Mesenchymal stem cell (in vitro differentiated cells and primary cell): ENCODE data around the gene GHRHR.

ENCODE experiments used
- DNase-seq: peaks from one replicate; pipeline ENCODE4 v3.0.0-alpha.2; 2013
- H2AFZ ChIP-seq: one replicate; pipeline ENCODE4 v1.6.1; 2013; ENCODE audit warnings: low read depth, mild to moderate bottlenecking, control low read depth, inconsistent platforms, low read length, moderate library complexity
- H2AK5ac ChIP-seq: 2 replicates; pipeline ENCODE4 v1.6.1; 2013; ENCODE audit warnings: low read length, moderate library complexity, mild to moderate bottlenecking, inconsistent platforms; ENCODE audit not compliant: severe bottlenecking
- H2BK120ac ChIP-seq: one replicate; pipeline ENCODE4 v1.6.1; 2013; ENCODE audit warnings: low read depth, mild to moderate bottlenecking, inconsistent platforms, low read length, moderate library complexity
- H2BK12ac ChIP-seq, 2 experiments: one replicate each; pipeline ENCODE4 v1.6.1; 2013; ENCODE audit warnings: inconsistent platforms in 2 of 2, low read length in 2 of 2, mild to moderate bottlenecking in 2 of 2, moderate library complexity in 2 of 2, control low read depth in 1 of 2
- H2BK15ac ChIP-seq: one replicate; pipeline ENCODE4 v1.6.1; 2013; ENCODE audit warnings: mild to moderate bottlenecking, low read depth, inconsistent platforms; ENCODE audit not compliant: poor library complexity, severe bottlenecking
- H2BK5ac ChIP-seq: 2 replicates; pipeline ENCODE4 v1.6.1; 2013; ENCODE audit warnings: low read depth, mild to moderate bottlenecking, low read length, control low read depth, inconsistent platforms; ENCODE audit not compliant: poor library complexity, severe bottlenecking
- H3K14ac ChIP-seq, 2 experiments: one replicate each; pipeline ENCODE4 v1.6.1; 2013; ENCODE audit warnings: inconsistent platforms in 2 of 2, low read length in 2 of 2, control low read depth in 1 of 2, mild to moderate bottlenecking in 1 of 2, moderate library complexity in 1 of 2
- H3K18ac ChIP-seq, 2 experiments: one replicate each; pipeline ENCODE4 v1.6.1; 2013; ENCODE audit warnings: inconsistent platforms in 2 of 2, low read length in 2 of 2, control low read depth in 1 of 2, low read depth in 1 of 2, mild to moderate bottlenecking in 1 of 2
- H3K23ac ChIP-seq, 2 experiments: one replicate each; pipeline ENCODE4 v1.6.1; 2013; ENCODE audit warnings: inconsistent platforms in 2 of 2, low read length in 2 of 2, mild to moderate bottlenecking in 2 of 2, moderate library complexity in 2 of 2, control low read depth in 1 of 2
- H3K27ac ChIP-seq: 2 replicates; pipeline ENCODE4 v1.5.1; 2013; ENCODE audit warnings: mild to moderate bottlenecking, moderate library complexity, low read length, control low read depth, inconsistent platforms; ENCODE audit not compliant: poor library complexity, severe bottlenecking
- H3K27me3 ChIP-seq, 2 experiments: 2 replicates each; pipeline versions ENCODE4 v1.6.1 to v1.7.0; 2013; ENCODE audit warnings: low read length in 2 of 2, mild to moderate bottlenecking in 2 of 2, moderate library complexity in 2 of 2, control low read depth in 1 of 2, inconsistent platforms in 1 of 2; ENCODE audit not compliant: control insufficient read depth in 1 of 2, insufficient read depth in 1 of 2
- H3K36me3 ChIP-seq, 2 experiments: 2 replicates each; pipeline versions ENCODE4 v1.6.1 to v1.7.0; 2013; ENCODE audit warnings: low read length in 2 of 2, control low read depth in 1 of 2, inconsistent platforms in 1 of 2, low read depth in 1 of 2, mild to moderate bottlenecking in 1 of 2; ENCODE audit not compliant: insufficient read depth in 2 of 2, control insufficient read depth in 1 of 2
- H3K4ac ChIP-seq, 2 experiments: one replicate each; pipeline ENCODE4 v1.6.1; 2013; ENCODE audit warnings: inconsistent platforms in 2 of 2, low read length in 2 of 2, mild to moderate bottlenecking in 2 of 2, moderate library complexity in 2 of 2, control low read depth in 1 of 2, low read depth in 1 of 2
- H3K4me1 ChIP-seq: 2 replicates; pipeline ENCODE4 v1.6.1; 2013; ENCODE audit warnings: low read depth, low read length, control low read depth; ENCODE audit not compliant: control insufficient read depth, insufficient read depth
- H3K4me2 ChIP-seq: 2 replicates; pipeline ENCODE4 v1.6.1; 2013; ENCODE audit warnings: low read length, mild to moderate bottlenecking, inconsistent platforms; ENCODE audit not compliant: poor library complexity, severe bottlenecking
- H3K4me3 ChIP-seq, 2 experiments: 2 replicates each; pipeline versions ENCODE4 v1.5.1 to v1.7.0; 2013; ENCODE audit warnings: low read length in 2 of 2, mild to moderate bottlenecking in 2 of 2, control low read depth in 1 of 2, low read depth in 1 of 2; ENCODE audit not compliant: insufficient read depth in 1 of 2
- H3K79me1 ChIP-seq: replicated peaks from 2 replicates; pipeline ENCODE4 v1.6.1; 2013; ENCODE audit warnings: mild to moderate bottlenecking, control low read depth, low read length, inconsistent platforms; ENCODE audit not compliant: poor library complexity, severe bottlenecking
- H3K9ac ChIP-seq: 2 replicates; pipeline ENCODE4 v1.7.0; 2013; ENCODE audit warnings: mild to moderate bottlenecking, low read length, moderate library complexity
- H3K9me3 ChIP-seq: 2 replicates; pipeline ENCODE4 v1.7.0; 2013; ENCODE audit warnings: mild to moderate bottlenecking, low read length; ENCODE audit not compliant: control insufficient read depth
- H4K8ac ChIP-seq: one replicate; pipeline ENCODE4 v1.6.1; 2013; ENCODE audit warnings: inconsistent platforms, mild to moderate bottlenecking, low read length, moderate library complexity
- H4K91ac ChIP-seq: one replicate; pipeline ENCODE4 v1.6.1; 2013; ENCODE audit warnings: mild to moderate bottlenecking, low read length, inconsistent platforms
- WGBS: methylation state at CpG from one replicate; pipeline ENCODE4 v1.1.7; 2013; ENCODE audit warnings: mixed read lengths; 5-methylcytosine and 5-hydroxymethylcytosine counted together

GHRHR gene

DNA sequence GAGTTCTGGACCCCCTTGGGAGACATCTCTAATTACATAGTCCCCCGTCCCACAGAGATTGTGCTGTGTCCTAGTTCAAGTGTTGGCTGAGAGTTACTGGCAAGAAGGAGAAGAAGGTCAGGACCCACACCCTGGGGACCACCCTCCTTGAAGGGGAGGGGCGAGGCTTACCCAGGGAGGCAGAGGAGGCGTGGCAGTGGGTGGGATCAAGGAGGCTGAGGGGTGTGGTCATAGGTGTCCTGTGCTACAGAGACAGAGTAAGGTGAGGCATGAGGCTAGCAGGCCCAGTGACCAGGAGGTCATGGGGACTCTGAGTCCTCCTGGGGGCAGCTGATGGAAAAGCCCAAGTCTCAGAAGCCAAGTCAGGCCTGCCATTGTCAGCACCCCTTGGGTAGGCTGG, 59.0 kb downstream of the GHRHR start:
- Histone ChIP-seq H2AFZ (no peak overlapping the region), H3K23ac (no peak overlapping the region), H2BK12ac (no peak overlapping the region), H3K4me2 (no peak overlapping the region), H2BK5ac (no peak overlapping the region), H4K8ac (no peak overlapping the region), H3K14ac (no peak overlapping the region), H3K9me3 (no peaks in the 10 kb centered on the region), H3K27me3 (peaks cover 3 to 45% of the 10 kb centered on the region in 2 experiments), H3K27ac (no peak overlapping the region), H2AK5ac (no peak overlapping the region), H4K91ac (no peak overlapping the region), H2BK15ac (no peak overlapping the region), H3K79me1 (no peaks in the 10 kb centered on the region), H3K18ac (no peak overlapping the region), H3K9ac (no peak overlapping the region), H2BK120ac (no peak overlapping the region), H3K4me1 (peaks cover 2% of the 10 kb centered on the region), H3K4ac (no peak overlapping the region), H3K4me3 (no peak overlapping the region), H3K36me3 (no peaks in the 10 kb centered on the region)
- DNase-seq = no peak
- 56% methylated on average over 3 of the region's 3 CpGs for WGBS

DNA sequence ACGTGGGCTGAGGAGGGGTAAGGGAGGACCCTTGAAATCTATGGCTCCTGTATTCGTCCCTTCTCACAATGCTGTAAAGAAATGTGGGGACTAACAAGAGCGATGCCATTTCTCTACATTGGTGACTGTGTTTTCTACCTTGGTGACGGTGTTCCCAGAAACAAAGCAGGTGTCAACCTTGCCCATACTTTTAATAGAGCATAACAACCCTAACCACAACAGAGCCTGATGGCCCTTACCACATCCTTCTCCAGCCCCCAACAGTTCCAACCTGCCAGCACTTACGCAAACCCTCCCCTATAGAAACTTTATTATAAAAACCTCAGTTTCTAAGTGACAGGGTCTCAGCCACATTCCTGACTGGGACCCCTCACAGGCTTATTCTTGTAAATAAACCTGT, 60.1 kb downstream of the GHRHR start:
- Histone ChIP-seq H3K36me3 (no peaks in the 10 kb centered on the region), H3K9ac (no peak overlapping the region), H2BK5ac (no peak overlapping the region), H2AK5ac (no peak overlapping the region), H2BK120ac (no peak overlapping the region), H3K4me3 (no peak overlapping the region), H2AFZ (no peak overlapping the region), H4K91ac (no peak overlapping the region), H3K14ac (no peak overlapping the region), H3K18ac (no peak overlapping the region), H3K27me3 (peaks cover 3 to 52% of the 10 kb centered on the region in 2 experiments), H2BK12ac (no peak overlapping the region), H3K4me1 (peaks cover 2% of the 10 kb centered on the region), H3K9me3 (no peaks in the 10 kb centered on the region), H3K23ac (no peak overlapping the region), H4K8ac (no peak overlapping the region), H3K27ac (no peak overlapping the region), H3K4me2 (no peak overlapping the region), H3K4ac (no peak overlapping the region), H2BK15ac (no peak overlapping the region), H3K79me1 (no peaks in the 10 kb centered on the region)
- DNase-seq = no peak
- WGBS = 84% methylated on average over 5 of the region's 5 CpGs

GRCh38 chr7:31027161-31027965, 63.6 kb downstream of the GHRHR start:
- H3K4me1 ChIP-seq = peaks cover 2% of the 10 kb centered on the region
- peak overlapping the region in 1 of 2 experiments; percentile 25 for H3K18ac ChIP-seq
- H3K27ac ChIP-seq = no peak overlapping the region
- H2BK15ac ChIP-seq = no peak overlapping the region
- DNase-seq = peak; percentile 53
- H2BK120ac ChIP-seq = no peak overlapping the region
- H2BK12ac ChIP-seq = no peak overlapping the region
- no peak overlapping the region for H4K91ac ChIP-seq
- H2BK5ac ChIP-seq = no peak overlapping the region
- peak overlapping the region; percentile 58 for H4K8ac ChIP-seq
- no peaks in the 10 kb centered on the region for H3K79me1 ChIP-seq
- no peak overlapping the region for H3K4me3 ChIP-seq
- 17% methylated on average over 20 of the region's 20 CpGs for WGBS
- peak overlapping the region; percentile 5 for H3K4me2 ChIP-seq
- H2AK5ac ChIP-seq = no peak overlapping the region
- no peaks in the 10 kb centered on the region for H3K9me3 ChIP-seq
- no peak overlapping the region for H3K4ac ChIP-seq
- no peaks in the 10 kb centered on the region for H3K36me3 ChIP-seq
- no peak overlapping the region for H2AFZ ChIP-seq
- no peak overlapping the region for H3K14ac ChIP-seq
- H3K9ac ChIP-seq = peak overlapping the region; percentile 43
- H3K27me3 ChIP-seq = peaks cover 5 to 38% of the 10 kb centered on the region in 2 experiments
- H3K23ac ChIP-seq = no peak overlapping the region

DNA sequence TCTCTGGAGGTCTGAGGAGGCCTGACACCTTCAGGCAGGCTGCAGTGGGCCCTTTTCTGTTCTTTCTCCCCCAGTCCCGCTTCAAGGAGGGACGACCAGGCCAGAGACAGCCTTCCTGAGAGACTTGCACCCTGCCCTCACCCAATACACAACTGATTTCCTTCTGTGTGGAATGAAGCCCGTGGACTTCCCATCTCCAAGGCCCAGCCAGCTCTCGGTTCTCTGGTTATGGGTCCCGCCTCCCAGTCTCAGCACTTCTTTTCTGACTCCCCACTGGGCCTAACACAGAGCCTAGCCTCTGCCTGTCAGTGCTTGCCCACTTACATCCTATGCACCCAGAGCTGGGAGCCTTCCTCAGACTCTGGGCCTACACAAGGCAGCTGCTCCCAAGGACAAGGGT, 64.3 kb downstream of the GHRHR start:
- peaks cover 5 to 40% of the 10 kb centered on the region in 2 experiments for H3K27me3 ChIP-seq

More for the DNA sequence above, 64.3 kb downstream of the GHRHR start:
- H3K14ac ChIP-seq = no peak overlapping the region
- DNase-seq = no peak
- H2AK5ac ChIP-seq = no peak overlapping the region
- no peak overlapping the region for H3K9ac ChIP-seq
- no peak overlapping the region for H3K18ac ChIP-seq
- no peak overlapping the region for H2BK5ac ChIP-seq
- no peak overlapping the region for H2BK12ac ChIP-seq
- no peak overlapping the region for H3K23ac ChIP-seq
- WGBS = 81% methylated on average over 5 of the region's 5 CpGs
- H3K79me1 ChIP-seq = no peaks in the 10 kb centered on the region
- H3K4me1 ChIP-seq = peaks cover 2% of the 10 kb centered on the region
- no peaks in the 10 kb centered on the region for H3K9me3 ChIP-seq
- no peak overlapping the region for H2AFZ ChIP-seq
- no peak overlapping the region for H3K27ac ChIP-seq
- H3K4ac ChIP-seq = no peak overlapping the region
- no peak overlapping the region for H3K4me3 ChIP-seq
- H4K91ac ChIP-seq = no peak overlapping the region
- H2BK120ac ChIP-seq = no peak overlapping the region
- no peak overlapping the region for H2BK15ac ChIP-seq
- H3K36me3 ChIP-seq = no peaks in the 10 kb centered on the region
- no peak overlapping the region for H4K8ac ChIP-seq
- H3K4me2 ChIP-seq = no peak overlapping the region
